ENCODE measurements around the gene PAPSS2. TPM values are rescaled to one million over a fixed set of nuclear protein-coding genes. Genes with fewer than 3 reads are reported as not detected.

Gene PAPSS2
- total RNA-seq, 1 experiment from 2014 or later: 24.5 TPM

GRCh38 chr10:87646192-87646909, 13.3 kb upstream of the PAPSS2 start:
- TF ChIP-seq CTCF (conservative IDR thresholded peaks at IDR 0.05): no peak
- Histone ChIP-seq H4K5ac (ENCODE audit: insufficient read length, low read depth, low read length) (no peak overlapping the region), H3K4ac (ENCODE audit: low read depth, low read length) (no peak overlapping the region), H4K8ac (replicated peaks; ENCODE audit: insufficient read length, low read depth, low read length) (no peak overlapping the region), H3T11ph (ENCODE audit: low read length) (no peak overlapping the region), H3K9me3 (ENCODE audit: control insufficient read depth, low read depth, low read length) (no peaks in the 10 kb centered on the region), H2BK20ac (ENCODE audit: low read depth, low read length, poor library complexity, severe bottlenecking) (no peak overlapping the region), H4K20me1 (ENCODE audit: control insufficient read depth, insufficient read depth, insufficient read length) (no peaks in the 10 kb centered on the region), H3K79me1 (ENCODE audit: insufficient read depth, low read depth, low read length, poor library complexity, severe bottlenecking) (no peaks in the 10 kb centered on the region), H3K9ac (ENCODE audit: extremely low read depth, insufficient read length, low read length) (no peak overlapping the region), H3K4me2 (ENCODE audit: insufficient read depth, insufficient read length, low read length) (no peak overlapping the region), H3K27ac (ENCODE audit: insufficient read length, low read depth, low read length) (no peak overlapping the region), H3K14ac (ENCODE audit: insufficient read depth, low read length) (no peak overlapping the region), H2BK5ac (ENCODE audit: insufficient read length, low read length) (no peak overlapping the region), H2AFZ (ENCODE audit: low read length) (no peak overlapping the region), H3K23me2 (ENCODE audit: insufficient read length, low read depth, low read length, poor library complexity, severe bottlenecking) (no peaks in the 10 kb centered on the region), H3K79me2 (ENCODE audit: insufficient read depth, low read length) (no peaks in the 10 kb centered on the region), H2BK120ac (ENCODE audit: low read depth, low read length, poor library complexity, severe bottlenecking) (no peak overlapping the region), H3K56ac (ENCODE audit: insufficient read length, low read depth, low read length) (no peak overlapping the region), H3K27me3 (ENCODE audit: insufficient read depth, low read length) (no peaks in the 10 kb centered on the region), H3K23ac (ENCODE audit: insufficient read length, low read depth, low read length) (no peak overlapping the region), H2BK12ac (ENCODE audit: insufficient read length, low read depth, low read length) (no peak overlapping the region), H2AK5ac (ENCODE audit: insufficient read length, low read length) (no peak overlapping the region), H3K4me1 (ENCODE audit: insufficient read depth, low read length) (peaks cover 4% of the 10 kb centered on the region; the same call in 1 of the 2 replicates), H2BK15ac (ENCODE audit: low read depth, low read length) (no peak overlapping the region), H3K18ac (ENCODE audit: insufficient read length, low read depth, low read length) (no peak overlapping the region), H4K91ac (ENCODE audit: insufficient read length, low read depth, low read length) (no peak overlapping the region)
- Mint-ChIP-seq H3K4me1 (peaks cover 5 to 6% of the 10 kb centered on the region in 2 experiments), H3K27ac (no peak overlapping the region; a peak in 1 of 7 replicates), H3K4me3 (no peak overlapping the region), H3K36me3 (ENCODE audit: insufficient read depth in 1 of 3, low read depth in 3 of 3) (0 out of 7 replicates have a peak, but pooled peaks cover 0 to 3% (median 0%) of the 10 kb centered on the region in 3 experiments), H3K27me3 (ENCODE audit: low read depth) (no peaks in the 10 kb centered on the region), H3K9me3 (peaks cover 3 to 6% of the 10 kb centered on the region in 2 experiments; a peak in 4 of 5 replicates)
- 100% methylated on average over 1 of the region's 4 CpGs for WGBS (ENCODE audit: extremely low coverage, insufficient read length, low lambda C conversion rate)
- no peak for DNase-seq

All from H9 (cell line).